Measurements from ENCODE around the gene AWAT1.
"Not testable (repeated sequence)": the region's sequence is repeated elsewhere in the genome, so short reads cannot be mapped to it uniquely, and the experiment has no call there.

Gene AWAT1

GRCh38 chrX:70234355-70234754 is at the start of gene AWAT1:
Gene AWAT1, plus strand, starts transcription at chrX:70234655. Its CDS starts 41 bp downstream, at chrX:70234696.
- no peak for DNase-seq
- intact Hi-C loops (cut with DNase I), result no loop called here

DNA sequence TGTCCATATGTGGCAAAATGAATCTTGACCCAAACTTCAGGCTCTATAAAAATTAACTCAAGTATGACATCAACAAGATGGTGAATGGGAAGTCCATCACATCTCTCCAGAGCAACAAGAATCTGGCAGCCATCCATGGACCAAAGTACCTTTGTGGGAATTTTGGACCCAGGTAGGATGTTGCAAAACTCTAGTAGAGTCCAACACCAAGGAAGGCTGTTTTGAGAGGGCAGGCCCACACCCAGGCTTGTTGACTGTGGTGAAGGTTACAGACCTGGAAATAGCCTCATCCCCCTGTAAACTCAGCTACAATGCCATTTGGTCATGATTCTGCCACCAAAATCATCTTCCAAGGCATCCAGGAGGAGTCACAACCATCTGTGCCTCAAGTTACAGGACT is 44.2 kb upstream of the AWAT1 start:
- no peak for DNase-seq
- intact Hi-C loops (cut with DNase I), result no loop called here

- intact Hi-C loops (cut with DNase I), result no loop called here
- peak in 15 of 42 donors; percentile 1 to 56 (median 16) for DNase-seq
Measured at GRCh38 chrX:70196961-70197720, 37.3 kb upstream of the AWAT1 start.

- DNase-seq, result no peak
- intact Hi-C loops (cut with DNase I), result no loop called here
Measured at GRCh38 chrX:70201732-70202131, 32.7 kb upstream of the AWAT1 start.

DNA sequence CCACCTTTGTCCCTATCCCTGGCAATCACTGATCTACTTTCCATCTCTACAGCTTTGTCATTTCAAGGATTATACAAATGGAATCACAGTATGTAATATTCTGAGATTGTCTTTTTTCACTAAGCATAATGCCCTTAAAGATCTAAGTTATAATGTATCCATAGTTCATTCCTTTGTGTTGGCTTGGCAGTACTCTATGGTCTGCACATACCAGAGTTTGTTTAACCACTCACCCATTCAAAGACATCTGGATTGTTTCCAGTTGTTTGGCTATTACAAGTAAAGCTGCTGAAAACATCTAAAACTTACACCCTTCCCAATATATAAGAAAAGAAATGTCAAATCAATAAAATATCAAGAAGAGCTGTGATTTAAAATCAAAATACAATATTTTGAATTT is 26.0 kb upstream of the AWAT1 start:
- intact Hi-C loops (cut with DNase I), result no loop called here
- DNase-seq, result no peak

DNA sequence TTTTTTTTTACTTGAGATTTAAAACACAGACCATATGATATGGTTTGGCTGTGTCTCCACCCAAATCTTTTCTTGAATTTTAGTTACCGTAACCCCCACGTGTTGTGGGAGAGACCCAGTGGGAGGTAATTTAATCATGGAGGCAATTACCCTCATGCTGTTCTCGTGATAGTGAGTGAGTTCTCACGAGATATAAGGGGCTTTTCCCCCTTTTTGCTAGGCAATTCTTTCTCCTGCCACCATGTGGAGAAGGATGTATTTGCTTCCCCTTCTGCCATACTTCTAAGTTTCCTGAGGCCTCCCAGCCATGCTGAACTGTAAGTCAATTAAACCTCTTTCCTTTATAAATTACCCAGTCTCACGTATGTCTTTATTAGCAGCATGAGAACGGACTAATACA is 24.9 kb upstream of the AWAT1 start:
- DNase-seq; intact Hi-C loops (cut with DNase I): not testable (repeated sequence)

DNA sequence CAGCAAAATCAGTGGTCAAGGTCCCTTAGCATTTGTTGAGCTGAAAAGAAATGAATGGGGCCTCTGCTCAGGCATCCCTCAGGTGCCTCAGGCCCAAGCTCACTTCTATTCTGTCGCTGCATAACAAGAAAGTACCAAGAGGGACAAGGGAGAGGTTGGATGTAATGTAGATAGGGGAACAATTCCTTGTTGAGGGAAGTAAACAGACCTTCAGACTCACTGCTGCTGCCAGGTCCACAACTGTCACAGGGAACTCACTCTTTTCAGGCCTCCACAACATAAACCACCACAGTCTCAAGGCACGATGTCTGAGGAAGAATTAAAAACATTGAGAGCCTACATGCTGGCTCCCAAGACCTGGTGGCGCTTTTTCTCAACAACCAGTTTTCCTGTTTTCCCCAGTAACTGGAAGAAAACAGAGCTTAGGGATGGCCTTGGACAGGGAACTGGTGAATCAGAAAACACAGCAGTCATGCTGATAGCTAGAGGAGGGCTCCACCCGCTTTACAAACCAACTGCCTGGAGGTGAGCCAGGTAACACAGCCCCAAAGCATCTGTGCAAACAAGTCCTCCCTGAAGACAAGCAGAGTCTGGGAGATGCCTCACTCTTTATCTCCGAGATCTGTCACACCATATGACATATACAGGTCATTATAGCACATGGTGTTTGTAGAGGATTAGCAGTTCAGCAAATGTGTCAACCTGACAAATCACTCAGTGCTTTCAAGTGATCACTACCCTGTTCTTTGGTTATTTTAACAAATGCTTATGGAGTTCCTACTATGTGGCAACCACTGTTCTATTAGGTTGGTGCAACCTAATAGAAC is 14.3 kb upstream of the AWAT1 start:
- intact Hi-C loops (cut with DNase I), result no loop called here
- DNase-seq, result no peak

DNA sequence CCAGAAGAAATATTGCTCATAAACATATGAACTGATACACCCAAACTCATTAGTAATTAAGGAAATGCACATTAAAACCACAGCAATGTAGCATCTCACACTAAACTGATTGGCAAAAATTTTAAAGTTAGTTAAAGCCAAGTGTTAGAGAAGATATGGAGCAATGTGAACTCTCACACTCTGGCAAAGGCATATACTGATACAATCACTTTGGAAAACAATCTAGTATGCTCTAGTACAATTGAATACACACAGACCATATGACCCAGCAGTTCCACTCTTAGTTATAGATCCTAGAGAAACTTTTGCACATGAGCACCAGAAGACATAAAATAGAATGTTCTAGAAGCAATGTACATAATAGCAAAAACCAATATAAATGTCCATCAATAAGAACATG is 8.4 kb upstream of the AWAT1 start:
- DNase-seq, result no peak

GRCh38 chrX:70226687-70227086 is 7.8 kb upstream of the AWAT1 start:
- intact Hi-C loops (cut with DNase I), result no loop called here

More for the DNA sequence above, 8.4 kb upstream of the AWAT1 start:
- intact Hi-C loops (cut with DNase I), result no loop called here

DNA sequence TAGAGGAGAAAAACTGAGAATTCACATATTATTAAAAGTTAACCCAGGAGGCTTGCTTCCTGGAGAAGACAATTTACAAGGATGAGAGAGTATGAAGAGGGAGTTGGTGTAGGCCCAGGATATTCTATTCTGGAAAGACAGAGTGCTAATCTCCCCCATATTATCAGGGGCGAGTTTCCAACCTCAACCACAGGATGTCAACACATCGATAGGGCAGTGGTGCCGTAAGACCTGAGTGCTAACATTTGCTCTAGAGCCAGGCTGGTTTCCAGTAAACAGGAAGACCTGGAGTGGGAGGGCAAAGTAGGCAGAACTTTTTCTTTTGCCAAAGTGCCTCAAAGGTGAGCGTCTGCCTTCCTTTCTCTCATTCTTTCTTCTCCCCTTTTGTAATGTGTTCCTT is 2.8 kb upstream of the AWAT1 start:
- no peak for DNase-seq
- intact Hi-C loops (cut with DNase I), result no loop called here

More at GRCh38 chrX:70226687-70227086, 7.8 kb upstream of the AWAT1 start:
- no peak for DNase-seq

- intact Hi-C loops (cut with DNase I), result no loop called here
- DNase-seq, result no peak
Measured at GRCh38 chrX:70240751-70241150, 6.3 kb downstream of the AWAT1 start.

DNA sequence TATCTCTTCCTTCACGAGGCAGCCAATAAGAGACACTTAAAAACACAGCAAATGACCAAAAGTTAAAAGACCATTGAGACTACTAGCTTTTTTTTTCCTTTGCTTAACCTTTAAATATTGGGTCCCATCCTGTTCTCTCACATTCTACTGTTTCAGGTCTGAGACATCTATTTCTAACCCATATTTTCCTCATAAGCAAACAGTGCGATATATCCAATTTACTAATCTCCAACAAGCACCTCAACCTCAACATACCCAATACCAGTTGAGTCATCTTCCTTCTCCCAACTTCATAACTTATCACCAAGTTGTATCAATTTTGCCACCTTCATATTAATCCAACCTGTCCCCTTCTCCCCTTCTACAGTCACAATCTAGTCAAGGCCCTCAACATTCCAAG is 7.0 kb downstream of the AWAT1 start:
- intact Hi-C loops (cut with DNase I), result no loop called here
- no peak for DNase-seq

DNA sequence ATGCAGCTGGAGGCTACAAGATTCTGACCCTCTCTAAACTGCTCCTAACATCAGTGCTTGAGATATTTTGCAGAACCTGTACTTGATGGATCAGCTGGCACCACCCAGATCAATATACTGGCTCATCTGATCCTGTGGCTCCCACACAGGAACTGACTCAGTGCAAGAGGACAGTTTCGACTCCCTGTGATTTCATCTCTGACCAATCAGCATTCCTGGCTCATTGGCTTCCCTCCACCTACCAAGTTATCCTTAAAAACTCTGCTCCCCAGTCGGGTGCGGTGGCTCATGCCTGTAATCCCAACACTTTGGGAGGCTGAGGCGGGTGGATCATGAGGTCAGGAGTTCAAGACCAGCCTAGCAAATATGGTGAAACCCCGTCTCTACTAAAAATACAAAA is 9.1 kb downstream of the AWAT1 start:
- not testable (repeated sequence) for DNase-seq

DNA sequence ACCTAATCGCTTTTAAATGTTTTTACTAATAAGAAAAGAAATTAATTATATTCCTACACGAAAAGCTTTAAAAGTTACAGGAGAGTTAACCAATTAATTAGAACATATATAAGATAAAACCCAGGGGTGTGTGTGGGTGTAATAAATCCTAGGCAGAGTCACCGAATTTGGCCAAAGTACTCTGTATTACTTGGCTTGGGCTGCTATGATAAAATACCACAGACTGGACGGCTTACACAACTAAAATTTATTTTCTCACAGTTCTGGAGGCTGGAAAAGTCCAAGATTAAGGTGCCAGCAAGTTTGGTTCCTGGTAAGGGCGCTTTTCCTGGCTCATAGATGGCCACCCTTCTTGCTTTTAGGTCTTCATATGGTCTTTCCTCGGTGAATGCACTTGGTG is 10.4 kb downstream of the AWAT1 start:
- no peak for DNase-seq
- intact Hi-C loops (cut with DNase I), result no loop called here

More for the DNA sequence above, 9.1 kb downstream of the AWAT1 start:
- intact Hi-C loops (cut with DNase I), result not testable (repeated sequence)

DNA sequence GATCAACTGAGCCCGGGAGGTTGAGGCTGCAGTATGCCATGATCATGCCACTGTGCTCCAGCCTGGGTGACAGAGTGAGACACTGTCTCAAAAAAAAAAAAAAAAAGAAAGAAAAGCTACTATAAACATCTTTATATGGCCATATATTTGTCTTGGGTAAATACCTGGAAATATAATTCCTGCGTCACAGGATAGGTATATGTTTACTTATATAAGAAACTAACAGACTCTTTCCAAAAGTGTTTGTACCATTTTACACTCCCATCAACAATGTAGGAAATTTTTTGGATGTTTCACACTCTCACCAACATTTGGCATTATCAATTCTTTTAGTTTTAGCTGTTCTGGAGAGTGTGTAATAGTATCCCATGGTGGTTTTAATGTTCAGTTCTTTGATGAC is 12.8 kb downstream of the AWAT1 start:
- no peak for DNase-seq
- intact Hi-C loops (cut with DNase I), result no loop called here

GRCh38 chrX:70252491-70252890 is 18.0 kb downstream of the AWAT1 start:
- intact Hi-C loops (cut with DNase I), result no loop called here
- DNase-seq, result no peak

DNA sequence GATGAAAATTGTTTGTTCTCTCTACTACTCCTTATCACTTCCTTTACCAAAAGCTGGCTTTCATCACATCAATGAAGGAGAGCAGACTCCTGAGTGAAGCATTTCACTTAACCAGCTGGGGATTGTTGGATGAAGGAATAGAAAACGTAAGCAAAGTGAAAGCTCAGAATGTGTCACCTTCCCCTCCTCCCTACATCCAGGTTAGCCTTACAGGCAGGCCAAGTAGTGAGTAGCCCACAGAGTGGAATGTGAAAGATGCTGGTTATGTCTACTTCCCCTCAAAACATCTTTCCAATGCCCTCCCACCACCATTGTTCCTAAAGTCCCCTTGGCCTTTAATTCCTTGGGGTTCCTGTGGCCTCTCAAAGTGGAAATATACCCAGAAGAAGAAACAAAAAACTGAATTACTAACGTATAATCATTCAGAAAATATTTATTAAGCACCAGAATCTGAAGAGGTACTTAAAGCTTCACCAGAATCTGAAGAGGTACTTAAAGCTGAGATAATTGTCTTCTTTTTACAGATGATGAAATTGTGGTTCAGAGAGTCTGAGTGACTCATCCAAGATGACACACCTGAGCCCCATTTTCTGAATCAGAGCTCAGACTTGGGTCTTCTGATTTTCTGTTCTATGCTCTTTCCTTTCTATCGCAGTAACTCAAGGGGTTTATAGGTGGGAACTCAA is 19.1 kb downstream of the AWAT1 start:
- intact Hi-C loops (cut with DNase I), result no loop called here
- DNase-seq, result no peak

GRCh38 chrX:70254063-70254400 is 19.6 kb downstream of the AWAT1 start:
- DNase-seq, result no peak
- intact Hi-C loops (cut with DNase I), result no loop called here

DNA sequence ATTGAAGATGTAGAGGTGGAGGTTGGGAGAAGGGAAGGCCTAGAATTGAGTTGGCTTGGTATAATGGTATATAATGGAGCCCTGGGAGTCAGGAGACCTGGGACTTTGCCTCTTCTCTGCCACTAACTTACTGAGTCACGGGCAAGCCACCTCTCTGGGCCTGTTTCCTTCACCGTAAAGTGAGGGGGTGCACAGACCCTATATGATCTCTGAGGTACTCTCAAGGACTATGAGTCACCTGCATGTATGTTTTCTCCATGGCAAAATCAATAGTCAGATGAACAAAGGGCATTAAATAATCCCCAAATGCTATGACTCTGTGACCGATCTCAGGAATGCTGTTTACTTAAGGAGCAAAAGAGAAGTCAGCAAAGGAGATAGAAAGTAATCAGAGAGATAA is 20.5 kb downstream of the AWAT1 start:
- intact Hi-C loops (cut with DNase I), result no loop called here
- DNase-seq, result no peak

- DNase-seq, result no peak
- intact Hi-C loops (cut with DNase I), result no loop called here
Measured at GRCh38 chrX:70255452-70255851, 21.0 kb downstream of the AWAT1 start.

Data from head of caudate nucleus (tissue), 42 donors.